GM19238 (cell line): ENCODE results near the gene MYG1.
"Not testable (repeated sequence)": the region's sequence is repeated elsewhere in the genome, so short reads cannot be mapped to it uniquely, and the experiment has no call there.

Source experiments
- DNase-seq: peaks from one replicate; pipeline ENCODE4 v3.0.0; 2011; ENCODE audit warnings: low spot score; ENCODE audit not compliant: insufficient read length

Gene MYG1

DNA sequence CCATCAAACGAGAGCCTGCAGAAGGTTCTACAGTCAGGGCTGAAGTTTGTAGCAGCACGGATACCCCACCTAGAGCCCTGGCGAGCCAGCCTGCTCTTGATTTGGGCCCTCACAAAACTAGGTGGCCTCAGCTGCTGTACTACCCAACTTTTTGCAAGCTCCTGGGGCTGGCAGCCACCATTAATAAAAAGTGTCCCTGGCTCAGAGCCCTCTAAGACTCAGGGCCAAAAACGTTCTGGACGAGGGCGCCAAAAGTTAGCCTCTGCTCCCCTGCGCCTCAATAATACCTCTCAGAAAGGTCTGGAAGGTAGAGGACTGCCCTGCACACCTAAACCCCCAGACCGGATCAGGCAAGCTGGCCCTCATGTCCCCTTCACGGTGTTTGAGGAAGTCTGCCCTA, 13.0 kb upstream of the MYG1 start:
- no peak for DNase-seq

DNA sequence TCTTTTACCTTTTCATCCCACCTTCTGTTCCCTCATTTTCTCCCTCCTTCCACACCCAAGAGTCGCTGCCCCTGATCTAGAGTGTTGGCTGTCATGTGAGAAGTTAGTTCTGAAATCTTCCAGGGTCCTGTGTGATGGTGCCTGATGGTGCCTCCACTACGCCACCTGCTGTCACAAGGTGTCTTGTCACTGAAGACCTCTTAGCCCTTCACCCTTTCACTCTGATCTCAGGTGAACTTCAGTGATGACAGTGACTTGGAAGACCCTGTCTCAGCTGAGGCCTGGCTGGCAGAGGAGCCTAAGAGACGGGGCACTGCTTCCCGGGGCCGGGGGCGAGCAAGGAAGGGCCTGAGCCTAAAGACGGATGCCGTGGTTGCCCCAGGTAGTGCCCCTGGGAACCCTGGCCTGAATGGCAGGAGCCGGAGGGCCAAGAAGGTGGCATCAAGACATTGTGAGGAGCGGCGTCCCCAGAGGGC, 11.7 kb upstream of the MYG1 start:
- DNase-seq: peak; percentile 51

DNA sequence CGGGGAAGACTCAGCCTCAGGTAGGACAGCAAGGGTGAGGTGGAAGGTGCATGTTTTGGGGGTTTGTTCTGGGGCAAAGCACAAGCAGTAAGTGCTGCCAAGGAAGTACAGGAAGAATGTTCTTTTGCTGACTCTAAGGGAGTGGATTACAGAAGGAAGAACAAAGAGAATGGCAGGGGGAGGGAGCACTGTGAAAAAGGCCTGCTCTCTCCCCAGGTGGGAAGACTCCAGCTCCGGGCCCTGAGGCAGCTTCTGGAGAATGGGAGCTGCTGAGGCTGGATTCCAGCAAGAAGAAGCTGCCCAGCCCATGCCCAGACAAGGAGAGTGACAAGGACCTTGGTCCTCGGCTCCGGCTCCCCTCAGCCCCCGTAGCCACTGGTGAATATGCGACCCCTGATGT, 11.2 kb upstream of the MYG1 start:
- no peak for DNase-seq

DNA sequence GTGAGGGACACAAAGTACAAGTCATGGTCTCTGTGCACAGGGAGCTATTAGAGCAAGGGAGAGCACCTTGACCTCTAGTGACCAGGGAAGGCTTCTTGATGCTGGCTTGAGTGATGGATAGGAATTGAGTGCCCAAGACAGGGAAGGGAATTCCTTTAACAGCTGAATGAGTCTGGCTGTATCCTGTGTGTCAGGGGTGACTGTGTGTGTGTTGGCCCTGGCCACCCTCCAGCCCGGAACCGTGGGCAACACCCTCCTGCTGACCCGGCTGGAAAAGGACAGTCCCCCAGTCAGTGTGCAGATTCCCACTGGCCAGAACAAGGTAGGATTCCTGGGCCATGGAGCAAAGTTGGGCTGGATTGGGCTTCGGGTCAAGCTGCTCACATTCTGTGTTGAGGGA, 9.6 kb upstream of the MYG1 start:
- no peak for DNase-seq

DNA sequence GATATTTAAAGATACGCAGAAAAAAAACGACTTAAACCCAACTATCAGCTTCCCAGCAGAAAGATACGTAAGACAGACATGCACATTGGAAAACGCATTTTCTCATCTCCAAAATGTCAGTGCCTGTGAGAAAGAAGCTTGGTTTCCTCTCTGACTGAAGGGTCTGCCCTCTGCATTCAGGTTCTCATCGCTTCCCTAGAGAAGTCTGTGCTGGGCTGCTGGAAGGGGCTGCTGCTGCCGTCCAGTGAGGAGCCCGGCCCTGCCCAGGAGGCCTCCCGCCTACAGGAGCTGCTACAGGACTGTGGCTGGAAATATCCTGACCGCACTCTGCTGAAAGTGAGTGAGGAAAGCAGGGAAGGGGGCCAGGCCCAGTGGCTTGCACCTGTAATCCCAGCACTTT, 8.8 kb upstream of the MYG1 start:
- DNase-seq: no peak

DNA sequence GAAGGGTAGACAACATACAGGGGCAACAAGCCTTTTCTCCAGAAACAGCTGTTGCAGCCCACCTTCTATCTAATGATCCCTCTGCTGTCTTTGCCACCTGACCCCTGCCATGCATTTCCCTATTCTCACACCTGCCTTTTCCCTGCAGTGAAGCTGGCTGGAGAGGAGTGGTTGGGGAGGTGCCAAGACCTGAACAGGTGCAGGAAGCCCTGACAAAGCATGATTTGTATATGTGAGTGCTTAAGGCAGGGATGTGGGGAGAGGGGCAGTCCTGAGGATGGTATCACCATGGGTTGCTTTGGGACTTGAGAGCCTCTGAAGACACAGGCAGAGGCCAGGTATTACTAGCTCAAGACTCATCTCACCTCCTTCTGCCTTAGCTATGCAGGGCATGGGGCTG, 7.1 kb upstream of the MYG1 start:
- no peak for DNase-seq

DNA sequence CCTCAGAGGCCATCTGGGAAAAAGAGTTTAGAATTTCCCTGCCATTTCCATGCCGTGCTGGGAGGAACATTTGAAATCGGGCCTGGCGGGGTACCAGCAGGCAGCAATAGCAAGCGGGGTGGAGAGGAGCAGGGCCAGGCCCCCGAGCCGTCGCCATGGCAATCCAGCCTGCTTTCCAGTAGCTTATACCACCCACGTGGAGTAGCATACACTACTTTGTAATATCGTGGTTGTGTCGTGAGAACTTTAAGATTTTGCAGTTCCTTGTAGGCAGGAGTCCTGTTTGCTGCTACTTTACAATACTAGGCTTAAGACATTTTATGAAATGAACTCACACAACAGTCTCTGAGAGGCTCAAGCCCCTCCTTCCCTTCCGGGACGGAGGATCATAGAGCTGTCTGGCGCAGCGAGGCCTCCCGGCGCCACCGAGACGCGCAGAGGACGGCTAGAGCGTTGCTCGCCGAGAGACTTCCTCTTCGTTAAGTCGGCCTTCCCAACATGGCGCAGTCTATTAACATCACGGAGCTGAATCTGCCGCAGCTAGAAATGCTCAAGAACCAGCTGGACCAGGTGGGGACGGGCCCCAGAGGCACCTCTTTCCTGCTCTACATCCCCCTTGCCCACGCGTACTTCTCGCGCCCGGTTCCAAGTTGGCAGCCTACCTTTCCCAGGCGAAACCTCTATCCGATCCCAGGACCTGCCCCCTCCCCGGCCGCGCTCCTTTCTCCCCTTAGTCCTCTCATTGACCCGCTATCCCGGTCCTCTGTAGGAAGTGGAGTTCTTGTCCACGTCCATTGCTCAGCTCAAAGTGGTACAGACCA, 4.2 kb upstream of the MYG1 start, which contains the start of gene PFDN5:
Gene PFDN5 (plus strand): TSS at position 473 of the 821 bp plus-strand sequence. CDS start 26 bp downstream, at position 499.
- DNase-seq: peak; percentile 86

DNA sequence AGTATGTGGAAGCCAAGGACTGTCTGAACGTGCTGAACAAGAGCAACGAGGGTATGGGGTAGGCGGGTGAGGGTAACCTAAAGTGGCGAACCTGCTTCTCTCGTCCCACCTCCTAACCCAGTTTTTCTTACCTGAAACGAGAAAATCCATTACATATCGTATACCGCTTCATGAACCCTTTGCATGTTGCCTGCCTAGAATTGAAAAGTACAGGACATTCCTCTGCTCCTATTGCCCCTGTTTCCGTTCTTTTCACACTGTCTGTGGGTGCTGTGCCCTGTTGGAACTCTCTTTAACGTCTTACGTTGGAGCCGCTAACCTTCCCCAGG, 3.6 kb upstream of the MYG1 start:
- no peak for DNase-seq

DNA sequence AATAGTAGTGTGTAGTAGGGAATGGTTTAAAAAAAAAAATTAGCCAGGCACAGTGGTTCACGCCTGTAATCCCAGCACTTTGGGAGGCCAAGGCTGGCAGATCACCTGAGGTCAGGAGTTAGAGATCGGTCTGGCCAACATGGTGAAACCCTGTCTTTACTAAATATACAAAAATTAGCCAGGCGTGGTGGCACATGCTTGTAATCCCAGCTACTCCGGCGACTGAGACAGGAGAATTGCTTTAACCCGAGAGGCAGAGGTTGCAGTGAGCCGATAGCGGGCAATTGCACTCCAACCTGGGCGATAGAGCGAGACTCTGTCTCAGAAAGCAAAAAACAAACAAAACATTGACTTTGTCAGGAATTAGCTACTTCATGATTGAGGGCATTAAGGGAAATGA, 2.4 kb upstream of the MYG1 start:
- not testable (repeated sequence) for DNase-seq

DNA sequence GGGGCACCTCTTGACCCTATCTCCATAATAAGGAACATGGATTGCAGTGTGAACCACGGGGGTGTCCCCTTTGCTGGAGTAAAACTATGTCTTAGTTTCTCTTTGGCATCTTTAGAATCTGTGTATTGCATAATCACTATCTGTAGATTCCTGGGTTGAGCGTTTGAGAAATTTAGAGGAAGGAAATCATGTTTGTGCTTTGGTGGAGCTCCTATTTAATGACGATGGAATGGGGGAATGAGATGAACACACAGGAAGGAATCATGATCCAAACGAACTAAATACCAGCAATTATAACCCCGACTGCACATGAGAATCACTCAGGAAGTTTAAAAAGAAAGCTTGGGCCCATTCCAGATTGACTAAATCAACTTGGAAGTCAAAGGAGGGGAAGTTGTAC, 1.3 kb upstream of the MYG1 start:
- no peak for DNase-seq

DNA sequence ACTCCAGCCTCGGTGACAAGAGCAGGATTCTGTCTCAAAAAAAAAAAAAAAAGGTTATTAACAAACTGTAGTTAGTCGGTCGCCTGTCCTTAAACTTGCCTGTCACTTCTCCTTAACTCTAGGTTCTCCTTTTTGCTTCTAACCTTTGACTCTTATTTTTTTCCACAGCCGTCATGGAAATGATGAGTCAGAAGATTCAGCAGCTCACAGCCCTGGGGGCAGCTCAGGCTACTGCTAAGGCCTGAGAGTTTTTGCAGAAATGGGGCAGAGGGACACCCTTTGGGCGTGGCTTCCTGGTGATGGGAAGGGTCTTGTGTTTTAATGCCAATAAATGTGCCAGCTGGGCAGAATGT, 418 bp upstream of the MYG1 start:
- DNase-seq: no peak

DNA sequence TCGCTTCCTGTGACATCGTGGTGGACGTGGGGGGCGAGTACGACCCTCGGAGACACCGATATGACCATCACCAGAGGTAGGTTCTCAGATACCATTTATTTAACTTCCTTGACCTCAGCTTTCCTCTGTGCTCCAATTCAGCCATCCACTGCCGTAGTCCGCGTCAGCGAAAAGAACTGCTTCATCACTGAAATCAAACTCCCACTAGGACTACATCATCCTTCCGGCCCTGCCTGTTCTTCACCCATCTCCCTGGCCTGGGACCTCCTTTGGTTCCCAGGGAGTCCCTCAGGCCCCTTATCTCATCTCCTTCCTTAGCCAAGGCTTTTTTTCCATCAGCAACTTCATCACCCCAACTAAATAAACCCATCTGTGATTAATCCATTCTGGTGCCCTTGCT, 692 bp downstream of the MYG1 start:
- no peak for DNase-seq

DNA sequence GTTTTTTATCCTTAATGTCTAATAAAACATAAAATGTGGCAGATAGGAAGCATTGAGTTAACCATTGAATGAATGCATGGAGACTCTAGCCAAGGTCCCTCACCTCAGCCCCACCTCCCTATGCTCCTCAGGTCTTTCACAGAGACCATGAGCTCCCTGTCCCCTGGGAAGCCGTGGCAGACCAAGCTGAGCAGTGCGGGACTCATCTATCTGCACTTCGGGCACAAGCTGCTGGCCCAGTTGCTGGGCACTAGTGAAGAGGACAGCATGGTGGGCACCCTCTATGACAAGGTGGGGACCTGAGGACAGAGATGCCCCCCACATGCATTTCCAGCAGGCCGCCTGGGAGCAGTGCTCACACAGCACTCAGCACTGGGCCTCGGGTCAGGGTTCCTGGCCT, 3.4 kb downstream of the MYG1 start:
- no peak for DNase-seq

DNA sequence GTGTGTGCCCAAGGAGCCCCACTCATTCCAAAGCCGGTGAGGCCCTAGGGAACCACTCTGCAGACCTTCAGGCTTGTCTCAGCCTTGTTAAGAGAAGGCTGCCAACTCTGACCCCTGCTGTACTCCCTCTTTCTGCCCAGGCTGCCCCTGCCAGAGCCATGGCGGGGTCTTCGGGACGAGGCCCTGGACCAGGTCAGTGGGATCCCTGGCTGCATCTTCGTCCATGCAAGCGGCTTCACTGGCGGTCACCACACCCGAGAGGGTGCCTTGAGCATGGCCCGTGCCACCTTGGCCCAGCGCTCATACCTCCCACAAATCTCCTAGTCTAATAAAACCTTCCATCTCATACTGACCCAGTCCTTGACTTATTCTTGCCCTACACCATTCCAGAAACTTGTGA, 7.3 kb downstream of the MYG1 start:
- DNase-seq: no peak

DNA sequence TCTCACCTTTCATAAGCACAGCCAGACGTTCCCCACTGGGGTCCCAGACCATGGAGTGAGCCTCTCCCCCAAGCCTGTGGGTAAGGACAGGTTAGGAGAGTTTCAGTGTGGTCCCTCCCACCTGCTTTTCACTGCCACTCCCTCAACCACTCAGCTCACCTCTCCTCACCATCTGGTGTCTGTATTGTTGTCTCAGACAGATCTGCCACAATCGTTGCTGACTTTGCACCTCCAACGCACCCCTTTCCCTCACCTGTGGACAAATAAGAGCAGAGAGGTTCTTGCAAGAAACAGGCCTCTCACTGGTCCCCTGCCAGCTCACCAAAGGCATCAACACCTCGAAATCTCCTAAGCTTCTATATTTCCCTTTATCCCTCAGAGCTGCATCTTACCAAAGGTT, 8.8 kb downstream of the MYG1 start:
- DNase-seq: no peak

DNA sequence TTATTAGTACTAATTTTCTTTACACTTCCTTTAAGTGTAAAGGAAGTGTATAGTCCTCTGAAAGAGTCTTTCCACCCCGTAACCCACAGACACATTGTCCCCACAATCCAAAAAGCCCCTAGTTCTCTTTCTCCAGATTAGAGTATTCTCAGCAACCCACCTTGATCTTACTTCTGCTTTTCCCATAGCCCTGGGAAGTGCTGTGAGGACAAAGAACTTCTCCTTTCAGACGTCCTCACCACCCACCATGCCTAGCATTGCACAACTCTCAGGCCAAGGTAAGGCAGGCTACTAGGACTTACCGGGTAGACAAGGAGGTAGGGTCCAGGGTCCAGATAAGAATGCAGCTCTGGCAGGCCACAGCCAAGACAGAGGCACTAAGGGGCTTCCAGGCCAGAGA, 14.5 kb downstream of the MYG1 start:
- DNase-seq: no peak

DNA sequence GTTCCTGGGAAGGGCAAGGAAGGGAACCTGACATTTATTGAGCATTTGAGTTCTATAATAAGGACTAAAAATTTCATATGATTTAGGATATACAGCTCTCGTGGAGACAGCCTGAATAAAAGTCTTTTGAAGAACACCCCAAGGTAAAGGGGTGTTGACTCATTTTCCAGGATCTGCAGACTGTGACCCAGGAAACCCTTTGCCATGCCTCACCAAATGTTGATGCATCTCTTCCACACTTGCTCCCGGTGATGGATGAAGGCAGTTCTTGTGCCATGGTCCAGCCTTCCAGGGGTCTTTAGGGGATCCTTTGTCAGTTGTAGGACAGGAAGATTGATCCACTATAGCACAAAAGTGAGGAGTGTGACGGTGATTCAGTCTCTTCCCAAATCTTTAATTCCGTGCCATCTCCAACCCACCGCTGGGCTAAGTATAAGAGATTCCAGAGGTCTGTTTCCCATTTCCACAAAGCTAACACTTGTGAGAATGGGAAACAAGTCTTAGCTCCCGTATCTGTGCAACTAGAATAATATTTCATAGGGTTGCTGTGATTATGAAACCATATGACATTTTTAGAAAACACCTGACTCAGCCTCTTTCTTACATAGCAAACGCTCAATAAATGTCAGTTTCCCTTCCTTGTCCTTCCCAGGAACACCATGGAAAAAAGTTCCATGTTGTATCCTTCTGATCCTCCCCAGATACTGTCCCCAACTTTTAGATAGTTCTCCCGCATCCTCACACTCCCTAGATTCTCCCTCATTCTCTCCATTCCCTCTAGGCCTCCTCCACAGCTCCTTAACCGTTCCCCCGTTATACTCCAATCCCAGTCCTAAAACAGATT, 21.1 kb downstream of the MYG1 start:
- DNase-seq: no peak

DNA sequence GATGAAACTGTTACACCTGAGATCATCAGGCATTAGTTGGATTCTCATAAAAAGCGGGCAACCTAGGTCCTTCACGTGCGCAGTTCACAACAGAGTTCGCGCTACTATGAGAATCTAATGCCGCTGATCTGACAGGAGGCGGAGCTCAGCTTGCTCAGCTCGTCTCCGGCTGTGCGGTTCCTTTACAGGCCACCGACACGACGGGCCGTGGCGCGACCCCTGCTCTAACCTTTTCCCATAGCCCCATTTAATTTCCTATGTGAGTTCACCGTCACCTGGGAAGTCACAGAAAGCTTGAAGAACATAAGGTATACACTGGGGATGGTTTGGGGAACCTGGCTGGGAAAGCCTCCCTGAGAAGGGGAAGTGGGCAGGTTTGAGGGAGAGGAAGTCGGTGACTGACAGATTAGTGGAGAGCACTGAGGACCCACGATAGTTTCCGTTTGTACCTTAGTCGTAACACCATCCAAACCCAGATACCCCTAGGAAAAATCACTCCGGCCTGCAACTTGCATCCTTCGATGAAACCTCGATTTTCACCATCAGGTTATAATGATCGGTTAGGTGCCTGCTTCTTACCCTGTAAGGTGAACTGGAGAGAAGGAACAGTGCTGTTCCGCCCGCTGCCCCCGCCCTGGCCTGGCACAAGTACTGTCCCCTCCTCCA, 24.8 kb downstream of the MYG1 start:
- peak; percentile 65 for DNase-seq

DNA sequence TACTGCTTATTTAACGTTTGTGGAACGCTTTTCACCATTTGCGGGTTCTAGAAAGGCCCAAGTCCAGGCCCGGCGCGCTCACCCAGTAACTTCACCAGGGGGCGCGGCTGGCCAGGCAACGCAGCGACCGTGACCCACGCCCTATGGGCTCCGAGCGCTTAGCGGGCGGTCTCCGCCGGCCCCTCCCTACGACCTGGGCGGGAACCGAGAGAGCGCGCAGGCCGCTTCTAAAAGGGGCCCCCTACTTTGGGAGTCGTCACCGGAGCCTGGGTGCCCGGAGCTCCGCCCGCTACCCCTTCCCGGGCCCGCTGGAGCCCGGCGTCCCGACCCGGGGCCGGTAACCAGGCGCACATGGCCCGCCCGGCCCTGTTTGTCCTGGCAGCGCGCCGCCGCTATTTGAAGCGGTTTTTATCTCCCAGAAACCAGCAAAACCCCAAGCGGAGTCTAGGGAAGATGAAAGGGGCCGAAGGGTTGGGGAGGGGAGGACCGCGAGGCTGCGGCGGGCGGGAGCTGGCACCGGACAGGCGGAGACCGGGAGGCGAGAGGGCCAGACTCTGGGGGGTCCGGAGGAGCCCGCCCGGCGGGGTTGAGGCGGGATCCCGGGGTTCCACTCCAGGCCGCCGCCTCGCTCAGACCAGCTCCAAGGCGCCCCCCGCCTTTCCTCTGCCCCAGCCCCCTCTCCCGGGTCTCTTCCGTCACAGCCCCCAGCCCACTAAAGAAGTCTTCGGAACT, 25.4 kb downstream of the MYG1 start:
- DNase-seq: peak; percentile 89

DNA sequence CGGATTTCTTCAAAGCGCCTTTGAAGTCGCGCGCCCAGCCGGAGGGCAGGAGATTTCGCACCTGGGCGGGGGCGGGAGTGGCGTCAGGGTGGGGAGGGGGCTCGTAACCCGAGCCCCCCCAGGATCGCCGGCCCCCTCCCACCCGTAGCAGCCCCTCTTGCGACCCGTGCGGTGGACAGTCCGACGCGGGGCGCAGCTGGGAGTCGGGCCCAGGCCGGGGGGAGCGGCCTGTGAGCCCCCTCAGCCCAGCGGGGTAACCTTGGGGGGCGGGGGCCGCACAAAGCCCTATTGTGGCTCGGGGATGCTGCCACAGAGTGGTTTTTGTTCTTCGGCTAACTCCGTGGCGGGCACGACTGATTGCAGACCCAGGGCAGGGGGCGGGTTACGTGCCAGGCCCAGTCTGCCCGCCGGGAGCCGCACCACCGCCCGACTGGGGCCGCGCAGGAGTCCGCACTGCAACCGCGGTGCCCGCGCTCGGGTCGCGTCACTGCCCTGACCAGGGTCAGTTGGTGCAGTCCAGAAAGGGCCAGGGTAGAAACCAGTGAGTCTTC, 26.1 kb downstream of the MYG1 start:
- no peak for DNase-seq

DNA sequence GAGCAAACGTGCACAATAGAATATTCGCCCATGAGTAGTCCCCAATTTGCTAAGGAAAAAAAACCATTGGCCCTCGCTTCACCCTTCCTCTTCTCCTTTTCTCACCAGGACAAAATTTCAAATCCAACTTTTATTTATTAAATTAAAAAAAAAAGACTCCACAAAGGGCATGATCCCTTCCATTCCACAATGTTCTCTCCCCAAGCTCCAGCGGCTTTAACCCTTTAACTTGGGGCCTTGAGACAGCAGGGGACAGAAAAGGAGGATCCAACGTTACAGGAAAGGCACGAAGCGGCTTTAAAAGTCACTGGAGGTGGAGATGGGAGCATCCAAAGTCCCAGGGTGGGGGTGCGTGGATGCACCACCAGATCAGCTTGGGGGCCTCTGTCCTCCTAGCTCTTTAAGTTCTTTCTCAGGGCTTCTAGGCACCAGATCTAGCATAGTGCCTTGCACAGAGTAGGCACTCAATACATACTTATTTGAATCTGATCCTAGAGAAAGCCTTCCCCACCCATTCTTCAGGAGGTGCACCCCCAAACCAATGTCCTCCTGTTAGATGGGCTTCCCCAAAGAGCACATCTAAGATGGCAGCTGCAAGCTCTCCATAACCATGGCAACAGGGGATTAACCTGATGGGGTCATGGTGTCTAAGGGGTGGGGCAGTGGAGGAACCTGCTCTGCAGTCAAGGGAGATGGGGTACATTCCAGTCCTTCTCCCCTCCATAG, 27.1 kb downstream of the MYG1 start:
- no peak for DNase-seq
